Measurements from ENCODE around the gene TXNRD2. TPM values are rescaled to one million over a fixed set of nuclear protein-coding genes. Genes with fewer than 3 reads are reported as not detected.

TXNRD2 gene
- polyA plus RNA-seq, 1 donor from 2014 or later, result 4.1 TPM

- Histone ChIP-seq H3K9ac (ENCODE audit: low read length) (peak overlapping the region; percentile 94), H3F3A (ENCODE audit: insufficient read depth, low read length, poor library complexity, severe bottlenecking) (no peaks in the 10 kb centered on the region), H4K20me1 (ENCODE audit: insufficient read depth) (no peaks in the 10 kb centered on the region), H2AFZ (ENCODE audit: low read depth, low read length) (peak overlapping the region; percentile 91), H3K4me3 (ENCODE audit: low read length) (peak overlapping the region; percentile 99), H3K79me2 (replicated peaks; ENCODE audit: insufficient read depth, low read length) (peaks cover 32% of the 10 kb centered on the region), H3K9me2 (ENCODE audit: insufficient read depth, low read length) (no peaks in the 10 kb centered on the region), H3K27ac (ENCODE audit: low read length) (peak overlapping the region; percentile 86), H3K9me3 (ENCODE audit: low read length) (no peaks in the 10 kb centered on the region), H3K27me3 (ENCODE audit: insufficient read depth, low read depth, low read length) (no peaks in the 10 kb centered on the region), H3K4me2 (ENCODE audit: low read length) (peak overlapping the region; percentile 78), H3K36me3 (ENCODE audit: insufficient read depth, low read length) (no peaks in the 10 kb centered on the region)
- TF ChIP-seq SMC3 (conservative IDR thresholded peaks at IDR 0.05; ENCODE audit: poor library complexity), result no peak
- no peak for TF ChIP-seq EZH2 (IDR thresholded peaks at IDR 0.05; ENCODE audit: borderline replicate concordance, insufficient read depth, low read length, poor library complexity, severe bottlenecking)
- no peak for TF ChIP-seq POLR2AphosphoS5 (IDR thresholded peaks at IDR 0.05)
- TF ChIP-seq, protein P1, sequence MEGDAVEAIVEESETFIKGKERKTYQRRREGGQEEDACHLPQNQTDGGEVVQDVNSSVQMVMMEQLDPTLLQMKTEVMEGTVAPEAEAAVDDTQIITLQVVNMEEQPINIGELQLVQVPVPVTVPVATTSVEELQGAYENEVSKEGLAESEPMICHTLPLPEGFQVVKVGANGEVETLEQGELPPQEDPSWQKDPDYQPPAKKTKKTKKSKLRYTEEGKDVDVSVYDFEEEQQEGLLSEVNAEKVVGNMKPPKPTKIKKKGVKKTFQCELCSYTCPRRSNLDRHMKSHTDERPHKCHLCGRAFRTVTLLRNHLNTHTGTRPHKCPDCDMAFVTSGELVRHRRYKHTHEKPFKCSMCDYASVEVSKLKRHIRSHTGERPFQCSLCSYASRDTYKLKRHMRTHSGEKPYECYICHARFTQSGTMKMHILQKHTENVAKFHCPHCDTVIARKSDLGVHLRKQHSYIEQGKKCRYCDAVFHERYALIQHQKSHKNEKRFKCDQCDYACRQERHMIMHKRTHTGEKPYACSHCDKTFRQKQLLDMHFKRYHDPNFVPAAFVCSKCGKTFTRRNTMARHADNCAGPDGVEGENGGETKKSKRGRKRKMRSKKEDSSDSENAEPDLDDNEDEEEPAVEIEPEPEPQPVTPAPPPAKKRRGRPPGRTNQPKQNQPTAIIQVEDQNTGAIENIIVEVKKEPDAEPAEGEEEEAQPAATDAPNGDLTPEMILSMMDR (IDR thresholded peaks at IDR 0.05; ENCODE audit: poor library complexity, severe bottlenecking), result no peak
- no peak for TF ChIP-seq MXI1 (conservative IDR thresholded peaks at IDR 0.05; ENCODE audit: poor library complexity, severe bottlenecking)
- TF ChIP-seq TAF1 (IDR thresholded peaks at IDR 0.05; ENCODE audit: low read depth), result no peak
- TF ChIP-seq RAD21 (conservative IDR thresholded peaks at IDR 0.05), result no peak
- no peak for TF ChIP-seq REST (IDR thresholded peaks at IDR 0.05; ENCODE audit: borderline replicate concordance)
- no peak for TF ChIP-seq EP300 (conservative IDR thresholded peaks at IDR 0.05; ENCODE audit: poor library complexity, severe bottlenecking)
These were observed 85.9 kb downstream of the TXNRD2 start for GRCh38 chr22:19855504-19856409.

DNA sequence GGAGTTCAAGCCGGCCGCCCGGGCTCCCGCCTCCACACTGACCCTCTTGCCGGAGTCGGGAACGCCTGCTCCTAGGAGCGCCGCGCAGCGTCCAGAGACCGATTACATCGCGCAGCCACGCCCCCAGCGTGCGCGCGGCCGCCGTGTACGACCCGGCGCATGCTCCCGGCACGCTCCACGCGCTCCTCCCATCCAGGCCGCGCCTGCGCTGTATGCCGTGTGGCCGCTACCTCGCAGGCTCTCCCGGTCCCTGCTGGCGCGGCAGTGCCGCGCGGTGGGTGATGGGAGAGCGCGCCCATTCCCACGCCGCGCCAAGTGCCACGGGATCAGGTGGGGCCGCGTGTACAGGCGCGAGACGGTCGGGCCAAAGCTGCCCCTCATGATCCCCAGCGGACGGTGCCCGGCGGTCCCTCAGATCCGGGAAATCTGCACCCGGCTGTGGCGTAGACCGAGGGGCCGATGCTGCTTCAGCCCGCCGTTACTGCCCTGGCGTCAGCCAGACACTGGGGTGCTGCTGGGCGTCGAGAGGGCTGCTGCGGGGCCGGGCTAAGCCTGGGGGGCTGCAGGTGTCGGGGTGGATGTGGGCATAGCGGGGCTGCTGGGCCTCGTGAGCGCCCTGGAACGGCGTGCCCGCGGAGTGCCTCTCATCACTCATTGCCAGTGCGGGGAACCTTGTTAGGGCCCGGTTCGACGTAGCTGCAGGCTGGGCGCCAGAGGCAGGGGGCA lies 86.7 kb downstream of the TXNRD2 start, which contains the start of the genes GNB1L and RTL10:
GNB1L (minus strand) TSS at position 97 of the 726 bp plus-strand sequence. CDS start 33,519 bp downstream, outside the sequence.
RTL10 (minus strand) TSS at position 97 of the 726 bp plus-strand sequence. CDS start 2,613 bp downstream, outside the sequence.
- Histone ChIP-seq H3K79me2 (replicated peaks; ENCODE audit: insufficient read depth, low read length) (peaks cover 32% of the 10 kb centered on the region), H2AFZ (ENCODE audit: low read depth, low read length) (peak within 1 kb of the TSS; percentile 91), H3K9me3 (ENCODE audit: low read length) (no peaks in the 10 kb centered on the region), H3F3A (ENCODE audit: insufficient read depth, low read length, poor library complexity, severe bottlenecking) (no peaks in the 10 kb centered on the region), H3K4me2 (ENCODE audit: low read length) (peak within 1 kb of the TSS; percentile 86), H3K9ac (ENCODE audit: low read length) (peak within 1 kb of the TSS; percentile 94), H4K20me1 (ENCODE audit: insufficient read depth) (no peaks in the 10 kb centered on the region), H3K36me3 (ENCODE audit: insufficient read depth, low read length) (no peaks in the 10 kb centered on the region), H3K27me3 (ENCODE audit: insufficient read depth, low read depth, low read length) (no peaks in the 10 kb centered on the region), H3K9me2 (ENCODE audit: insufficient read depth, low read length) (no peaks in the 10 kb centered on the region), H3K4me3 (ENCODE audit: low read length) (peak within 1 kb of the TSS; percentile 99), H3K27ac (ENCODE audit: low read length) (peak within 1 kb of the TSS; percentile 86)
- TF ChIP-seq SMC3 (conservative IDR thresholded peaks at IDR 0.05; ENCODE audit: poor library complexity) (peak; percentile 27), MXI1 (conservative IDR thresholded peaks at IDR 0.05; ENCODE audit: poor library complexity, severe bottlenecking) (peak; percentile 90), RAD21 (conservative IDR thresholded peaks at IDR 0.05) (no peak), POLR2AphosphoS5 (IDR thresholded peaks at IDR 0.05) (peak; percentile 86), REST (IDR thresholded peaks at IDR 0.05; ENCODE audit: borderline replicate concordance) (peak; percentile 49), EP300 (conservative IDR thresholded peaks at IDR 0.05; ENCODE audit: poor library complexity, severe bottlenecking) (peak; percentile 33), TAF1 (IDR thresholded peaks at IDR 0.05; ENCODE audit: low read depth) (peak; percentile 61), EZH2 (IDR thresholded peaks at IDR 0.05; ENCODE audit: borderline replicate concordance, insufficient read depth, low read length, poor library complexity, severe bottlenecking) (no peak)
- TF ChIP-seq, protein P1 (IDR thresholded peaks at IDR 0.05; ENCODE audit: poor library complexity, severe bottlenecking), result peak; percentile 58
